A673 (cell line): ENCODE measurements around the gene SMAD4. TPM values are rescaled to one million over a fixed set of nuclear protein-coding genes. Genes with fewer than 3 reads are reported as not detected.

Experiments
- BruUV-seq: library from RNA; stranded (reverse); fragments of 400-500 nt; replicated peaks from 2 replicates; lab custom pipeline; 2021; lab: Mats Ljungman, UMichigan
- CTCF ChIA-PET: fragments of 300-600 bp; sonication (Branson Sonifier 250); formaldehyde crosslinking; loops from one replicate; lab custom pipeline; 2022; ENCODE audit warnings: antibody characterized with exemption; lab: Charles Lee
- POLR2A ChIA-PET: fragments of 300-600 bp; sonication (Branson Sonifier 250); formaldehyde crosslinking; loops from one replicate; lab custom pipeline; 2022; ENCODE audit warnings: antibody characterized with exemption; ENCODE audit not compliant: low non-redundant PET; lab: Charles Lee
- DNase-seq: peaks from one replicate; pipeline ENCODE4 v3.0.0-alpha.2; 2015; ENCODE audit warnings: low spot score
- H3K27ac ChIP-seq: fragments of 200-600 bp; sonication (generic); 2 replicates; pipeline ENCODE4 v1.5.1; 2016; ENCODE audit warnings: mixed run types, low read depth, mild to moderate bottlenecking, mixed read lengths, antibody characterized with exemption, low read length; ENCODE audit not compliant: poor library complexity, severe bottlenecking
- H3K27me3 ChIP-seq: fragments of 200-600 bp; sonication (generic); replicated peaks from 2 replicates; pipeline ENCODE4 v1.6.1; 2017; ENCODE audit warnings: mixed run types, low read depth, mild to moderate bottlenecking, mixed read lengths, antibody characterized with exemption, low read length; ENCODE audit not compliant: insufficient read depth, poor library complexity
- H3K36me3 ChIP-seq: fragments of 200-600 bp; sonication (generic); 2 replicates; pipeline ENCODE4 v1.6.1; 2016; ENCODE audit warnings: mixed run types, mild to moderate bottlenecking, mixed read lengths, antibody characterized with exemption, low read length; ENCODE audit not compliant: insufficient read depth, poor library complexity, severe bottlenecking
- H3K4me1 ChIP-seq: fragments of 200-600 bp; sonication (generic); 2 replicates; pipeline ENCODE4 v1.6.1; 2017; ENCODE audit warnings: mixed run types, mild to moderate bottlenecking, mixed read lengths, antibody characterized with exemption, low read length; ENCODE audit not compliant: insufficient read depth, poor library complexity, severe bottlenecking
- H3K4me3 ChIP-seq: fragments of 200-600 bp; sonication (generic); 2 replicates; pipeline ENCODE4 v1.5.1; 2016; ENCODE audit warnings: low read depth, mixed run types, mild to moderate bottlenecking, mixed read lengths, low read length; ENCODE audit not compliant: poor library complexity, severe bottlenecking
- H3K9me3 ChIP-seq: fragments of 200-600 bp; sonication (generic); 2 replicates; pipeline ENCODE4 v1.6.1; 2016; ENCODE audit warnings: mixed run types, low read depth, mild to moderate bottlenecking, mixed read lengths, antibody characterized with exemption, low read length; ENCODE audit not compliant: poor library complexity, severe bottlenecking
- CTCF ChIP-seq: fragments of 300-800, 200-600 bp; sonication (generic); conservative IDR thresholded peaks from 2 replicates; pipeline ENCODE4 v1.5.1; 2017; ENCODE audit warnings: low read depth, mild to moderate bottlenecking, antibody characterized with exemption, low read length, moderate library complexity, mixed read lengths
- EZH2 ChIP-seq: fragments of 200-600 bp; sonication (generic); IDR thresholded peaks from 2 replicates; pipeline ENCODE4 v1.6.1; 2017; ENCODE audit warnings: borderline replicate concordance, low read depth, mild to moderate bottlenecking, mixed read lengths, antibody characterized with exemption, low read length; ENCODE audit not compliant: poor library complexity, severe bottlenecking
- intact Hi-C: fragments of 100-400 bp; cut with micrococcal nuclease; formaldehyde crosslinking; loops from one replicate; pipeline ENCODE4 v1.10.0; 2022; ENCODE audit not compliant: unreplicated experiment
- total RNA-seq: library from RNA; stranded (reverse); gene quantifications from 2 replicates; pipeline ENCODE4 v1.2.3, GENCODE V29; 2021

The SMAD4 gene
- total RNA-seq, 1 experiment from 2014 or later = 120 TPM

- ChIA-PET POLR2A (no interaction called here), CTCF (no interaction called here)
- Histone ChIP-seq H3K9me3 (no peaks in the 10 kb centered on the region), H3K4me3 (no peak overlapping the region), H3K4me1 (no peaks in the 10 kb centered on the region), H3K36me3 (no peaks in the 10 kb centered on the region), H3K27ac (no peak overlapping the region), H3K27me3 (no peaks in the 10 kb centered on the region)
- TF ChIP-seq EZH2 (no peak), CTCF (no peak)
- no peak for DNase-seq
- BruUV-seq = no TSS peak
- intact Hi-C loops = loop anchor here (10.0 kb wide), 1 partner anchor 276 kb away; the partner anchor contains the start of gene MRO
Observed at GRCh38 chr18:51100385-51101120, 70.5 kb downstream of the SMAD4 start.

GRCh38 chr18:51107082-51107481 lies 77.1 kb downstream of the SMAD4 start:
- CTCF ChIA-PET = no interaction called here
- TF ChIP-seq CTCF (no peak), EZH2 (no peak)
- Histone ChIP-seq H3K36me3 (no peaks in the 10 kb centered on the region), H3K4me3 (no peak overlapping the region), H3K9me3 (no peaks in the 10 kb centered on the region), H3K4me1 (no peaks in the 10 kb centered on the region), H3K27ac (no peak overlapping the region), H3K27me3 (no peaks in the 10 kb centered on the region)
- no peak for DNase-seq
- intact Hi-C loops = loop anchor here (10.0 kb wide), 1 partner anchor 282 kb away; the partner anchor contains the start of gene MRO
- BruUV-seq = no TSS peak
- POLR2A ChIA-PET = no interaction called here

- no peak overlapping the region for H3K4me3 ChIP-seq
- intact Hi-C loops = loop anchor here (10.0 kb wide), 1 partner anchor 283 kb away; the partner anchor contains the start of gene MRO
- no peaks in the 10 kb centered on the region for H3K36me3 ChIP-seq
- DNase-seq = no peak
- POLR2A ChIA-PET = no interaction called here
- CTCF ChIA-PET = no interaction called here
- H3K27me3 ChIP-seq = no peaks in the 10 kb centered on the region
- no peaks in the 10 kb centered on the region for H3K4me1 ChIP-seq
- H3K9me3 ChIP-seq = no peaks in the 10 kb centered on the region
- no TSS peak for BruUV-seq
- no peak overlapping the region for H3K27ac ChIP-seq
- TF ChIP-seq EZH2 (no peak), CTCF (no peak)
Observed at GRCh38 chr18:51107598-51108305, 77.7 kb downstream of the SMAD4 start.
